ENCODE results near the gene DEAF1. TPM values are rescaled to one million over a fixed set of nuclear protein-coding genes. Genes with fewer than 3 reads are reported as not detected.

Gene DEAF1
- total RNA-seq, 1 experiment from 2014 or later: 62.2 TPM

- TF ChIP-seq ZBTB21 (CRISPR knock-in tag; IDR thresholded peaks at IDR 0.05; ENCODE audit: borderline replicate concordance) (no peak), GTF2I (CRISPR knock-in tag; conservative IDR thresholded peaks at IDR 0.05) (no peak), ZBTB43 (CRISPR knock-in tag; IDR thresholded peaks at IDR 0.05) (no peak), ATF1 (CRISPR knock-in tag; IDR thresholded peaks at IDR 0.05) (no peak)
These were observed 77.7 kb downstream of the DEAF1 start (continued) for GRCh38 chr11:617199-617911.

- CTCF ChIA-PET: interaction anchor here (1.1 kb wide), 1 partner anchor 110 kb away, joined by 3 read pairs; no protein-coding TSS in a partner anchor
- H3K9me3 Mint-ChIP-seq: no peaks in the 10 kb centered on the region
- 0 out of 2 replicates have a peak, but pooled peaks cover 4% of the 10 kb centered on the region for H3K4me1 Mint-ChIP-seq
- H3K27me3 Mint-ChIP-seq (ENCODE audit: low read depth): no peaks in the 10 kb centered on the region
- ATAC-seq (no peak), DNase-seq (ENCODE audit: low spot score) (no peak)
- H3K4me3 Mint-ChIP-seq: peak overlapping the region; percentile 78
- TF ChIP-seq ESRRA (CRISPR knock-in tag; IDR thresholded peaks at IDR 0.05; ENCODE audit: borderline replicate concordance): no peak
- TF ChIP-seq, protein P1, sequence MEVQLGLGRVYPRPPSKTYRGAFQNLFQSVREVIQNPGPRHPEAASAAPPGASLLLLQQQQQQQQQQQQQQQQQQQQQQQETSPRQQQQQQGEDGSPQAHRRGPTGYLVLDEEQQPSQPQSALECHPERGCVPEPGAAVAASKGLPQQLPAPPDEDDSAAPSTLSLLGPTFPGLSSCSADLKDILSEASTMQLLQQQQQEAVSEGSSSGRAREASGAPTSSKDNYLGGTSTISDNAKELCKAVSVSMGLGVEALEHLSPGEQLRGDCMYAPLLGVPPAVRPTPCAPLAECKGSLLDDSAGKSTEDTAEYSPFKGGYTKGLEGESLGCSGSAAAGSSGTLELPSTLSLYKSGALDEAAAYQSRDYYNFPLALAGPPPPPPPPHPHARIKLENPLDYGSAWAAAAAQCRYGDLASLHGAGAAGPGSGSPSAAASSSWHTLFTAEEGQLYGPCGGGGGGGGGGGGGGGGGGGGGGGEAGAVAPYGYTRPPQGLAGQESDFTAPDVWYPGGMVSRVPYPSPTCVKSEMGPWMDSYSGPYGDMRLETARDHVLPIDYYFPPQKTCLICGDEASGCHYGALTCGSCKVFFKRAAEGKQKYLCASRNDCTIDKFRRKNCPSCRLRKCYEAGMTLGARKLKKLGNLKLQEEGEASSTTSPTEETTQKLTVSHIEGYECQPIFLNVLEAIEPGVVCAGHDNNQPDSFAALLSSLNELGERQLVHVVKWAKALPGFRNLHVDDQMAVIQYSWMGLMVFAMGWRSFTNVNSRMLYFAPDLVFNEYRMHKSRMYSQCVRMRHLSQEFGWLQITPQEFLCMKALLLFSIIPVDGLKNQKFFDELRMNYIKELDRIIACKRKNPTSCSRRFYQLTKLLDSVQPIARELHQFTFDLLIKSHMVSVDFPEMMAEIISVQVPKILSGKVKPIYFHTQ (CRISPR knock-in tag; IDR thresholded peaks at IDR 0.05): 0 out of 2 replicates have a peak, but pooled peaks have one; percentile 34
- no peak for TF ChIP-seq ZNF232 (CRISPR knock-in tag; IDR thresholded peaks at IDR 0.05)
- no peak overlapping the region for H3K27ac Mint-ChIP-seq
- POLR2A ChIA-PET: interaction anchor here (0.7 to 1.1 kb wide), 2 partner anchors 22 to 642 kb away, joined by 4 read pairs; no protein-coding TSS in a partner anchor
- peaks cover 5% of the 10 kb centered on the region for H3K36me3 Mint-ChIP-seq
These were observed 78.5 kb downstream of the DEAF1 start for GRCh38 chr11:616320-617198.

DNA sequence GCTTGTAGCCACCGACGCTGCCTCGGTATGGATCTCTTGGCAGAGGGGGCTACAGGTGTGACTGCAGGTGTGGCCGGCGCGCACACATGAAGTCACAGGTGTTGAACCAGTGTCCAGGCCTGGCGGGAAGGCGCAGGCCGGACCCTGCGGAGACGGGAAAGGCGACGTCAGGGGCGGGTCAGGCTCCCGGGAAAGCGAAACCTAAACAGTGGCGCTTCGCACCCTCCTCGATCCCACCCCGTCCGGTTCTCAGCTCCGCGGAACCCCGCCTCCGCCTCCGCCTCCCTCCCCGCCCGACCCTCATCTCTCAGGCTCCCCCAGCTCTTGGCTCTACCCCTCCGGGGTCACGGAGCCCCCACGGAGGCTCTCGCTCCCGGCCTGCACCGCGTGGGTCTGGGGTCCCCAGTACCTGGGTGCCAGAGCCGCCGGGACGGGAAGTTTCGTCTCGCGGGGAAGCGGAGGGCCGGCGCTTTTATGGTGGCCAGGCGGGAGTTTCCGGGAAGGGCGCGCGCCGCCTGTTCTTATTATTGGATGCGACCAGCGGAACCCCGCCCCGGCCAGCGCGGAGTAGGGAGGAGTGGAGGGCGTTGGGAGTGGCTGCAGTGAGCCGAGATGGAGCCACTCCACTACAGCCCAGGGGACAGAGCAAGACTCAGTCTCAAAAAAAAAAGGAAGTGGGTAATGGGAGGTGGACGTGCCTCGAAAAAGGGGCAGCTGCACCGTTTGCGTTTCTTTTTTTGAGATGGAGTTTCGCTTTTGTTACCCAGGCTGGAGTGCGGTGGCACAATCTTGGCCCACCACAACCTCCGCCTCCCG lies 79.3 kb downstream of the DEAF1 start, which contains the start of gene IRF7:
TSS of gene IRF7 (minus strand) at position 447 of the 816 bp plus-strand sequence. CDS start 586 bp downstream, outside the sequence.
- ChIA-PET POLR2A (interaction anchor here (0.6 to 1.1 kb wide), 4 partner anchors 23 to 643 kb away, joined by 3 to 4 read pairs (median 4); no protein-coding TSS in a partner anchor), CTCF (interaction anchor here (0.8 to 1.1 kb wide), 4 partner anchors 40 to 175 kb away, joined by 3 read pairs; no protein-coding TSS in a partner anchor)
- peak; percentile 91 for DNase-seq (ENCODE audit: low spot score)
- H3K36me3 Mint-ChIP-seq: peaks cover 6% of the 10 kb centered on the region
- no peaks in the 10 kb centered on the region for H3K27me3 Mint-ChIP-seq (ENCODE audit: low read depth)
- H3K4me1 Mint-ChIP-seq: 0 out of 2 replicates have a peak, but pooled peaks cover 4% of the 10 kb centered on the region
- peak within 1 kb of the TSS; percentile 78 for H3K4me3 Mint-ChIP-seq
- no peaks in the 10 kb centered on the region for H3K9me3 Mint-ChIP-seq
- ATAC-seq: peak; percentile 71
- peak within 1 kb of the TSS; percentile 95 for H3K27ac Mint-ChIP-seq
- TF ChIP-seq, protein P2, sequence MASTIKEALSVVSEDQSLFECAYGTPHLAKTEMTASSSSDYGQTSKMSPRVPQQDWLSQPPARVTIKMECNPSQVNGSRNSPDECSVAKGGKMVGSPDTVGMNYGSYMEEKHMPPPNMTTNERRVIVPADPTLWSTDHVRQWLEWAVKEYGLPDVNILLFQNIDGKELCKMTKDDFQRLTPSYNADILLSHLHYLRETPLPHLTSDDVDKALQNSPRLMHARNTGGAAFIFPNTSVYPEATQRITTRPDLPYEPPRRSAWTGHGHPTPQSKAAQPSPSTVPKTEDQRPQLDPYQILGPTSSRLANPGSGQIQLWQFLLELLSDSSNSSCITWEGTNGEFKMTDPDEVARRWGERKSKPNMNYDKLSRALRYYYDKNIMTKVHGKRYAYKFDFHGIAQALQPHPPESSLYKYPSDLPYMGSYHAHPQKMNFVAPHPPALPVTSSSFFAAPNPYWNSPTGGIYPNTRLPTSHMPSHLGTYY (CRISPR knock-in tag; IDR thresholded peaks at IDR 0.05): no peak
- TF ChIP-seq ESRRA (CRISPR knock-in tag; IDR thresholded peaks at IDR 0.05; ENCODE audit: borderline replicate concordance) (no peak), ZNF263 (CRISPR knock-in tag; IDR thresholded peaks at IDR 0.05; ENCODE audit: low read depth) (no peak), ZNF423 (CRISPR knock-in tag; IDR thresholded peaks at IDR 0.05) (no peak), RELA (CRISPR knock-in tag; IDR thresholded peaks at IDR 0.05; ENCODE audit: borderline replicate concordance) (peak; percentile 31; the same call in 1 of the 2 replicates), CREB1 (CRISPR knock-in tag; IDR thresholded peaks at IDR 0.05) (no peak)
- TF ChIP-seq, protein P3, sequence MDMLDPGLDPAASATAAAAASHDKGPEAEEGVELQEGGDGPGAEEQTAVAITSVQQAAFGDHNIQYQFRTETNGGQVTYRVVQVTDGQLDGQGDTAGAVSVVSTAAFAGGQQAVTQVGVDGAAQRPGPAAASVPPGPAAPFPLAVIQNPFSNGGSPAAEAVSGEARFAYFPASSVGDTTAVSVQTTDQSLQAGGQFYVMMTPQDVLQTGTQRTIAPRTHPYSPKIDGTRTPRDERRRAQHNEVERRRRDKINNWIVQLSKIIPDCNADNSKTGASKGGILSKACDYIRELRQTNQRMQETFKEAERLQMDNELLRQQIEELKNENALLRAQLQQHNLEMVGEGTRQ (CRISPR knock-in tag; IDR thresholded peaks at IDR 0.05): no peak
- TF ChIP-seq, protein P4, sequence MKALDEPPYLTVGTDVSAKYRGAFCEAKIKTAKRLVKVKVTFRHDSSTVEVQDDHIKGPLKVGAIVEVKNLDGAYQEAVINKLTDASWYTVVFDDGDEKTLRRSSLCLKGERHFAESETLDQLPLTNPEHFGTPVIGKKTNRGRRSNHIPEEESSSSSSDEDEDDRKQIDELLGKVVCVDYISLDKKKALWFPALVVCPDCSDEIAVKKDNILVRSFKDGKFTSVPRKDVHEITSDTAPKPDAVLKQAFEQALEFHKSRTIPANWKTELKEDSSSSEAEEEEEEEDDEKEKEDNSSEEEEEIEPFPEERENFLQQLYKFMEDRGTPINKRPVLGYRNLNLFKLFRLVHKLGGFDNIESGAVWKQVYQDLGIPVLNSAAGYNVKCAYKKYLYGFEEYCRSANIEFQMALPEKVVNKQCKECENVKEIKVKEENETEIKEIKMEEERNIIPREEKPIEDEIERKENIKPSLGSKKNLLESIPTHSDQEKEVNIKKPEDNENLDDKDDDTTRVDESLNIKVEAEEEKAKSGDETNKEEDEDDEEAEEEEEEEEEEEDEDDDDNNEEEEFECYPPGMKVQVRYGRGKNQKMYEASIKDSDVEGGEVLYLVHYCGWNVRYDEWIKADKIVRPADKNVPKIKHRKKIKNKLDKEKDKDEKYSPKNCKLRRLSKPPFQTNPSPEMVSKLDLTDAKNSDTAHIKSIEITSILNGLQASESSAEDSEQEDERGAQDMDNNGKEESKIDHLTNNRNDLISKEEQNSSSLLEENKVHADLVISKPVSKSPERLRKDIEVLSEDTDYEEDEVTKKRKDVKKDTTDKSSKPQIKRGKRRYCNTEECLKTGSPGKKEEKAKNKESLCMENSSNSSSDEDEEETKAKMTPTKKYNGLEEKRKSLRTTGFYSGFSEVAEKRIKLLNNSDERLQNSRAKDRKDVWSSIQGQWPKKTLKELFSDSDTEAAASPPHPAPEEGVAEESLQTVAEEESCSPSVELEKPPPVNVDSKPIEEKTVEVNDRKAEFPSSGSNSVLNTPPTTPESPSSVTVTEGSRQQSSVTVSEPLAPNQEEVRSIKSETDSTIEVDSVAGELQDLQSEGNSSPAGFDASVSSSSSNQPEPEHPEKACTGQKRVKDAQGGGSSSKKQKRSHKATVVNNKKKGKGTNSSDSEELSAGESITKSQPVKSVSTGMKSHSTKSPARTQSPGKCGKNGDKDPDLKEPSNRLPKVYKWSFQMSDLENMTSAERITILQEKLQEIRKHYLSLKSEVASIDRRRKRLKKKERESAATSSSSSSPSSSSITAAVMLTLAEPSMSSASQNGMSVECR (CRISPR knock-in tag; IDR thresholded peaks at IDR 0.05; ENCODE audit: borderline replicate concordance): no peak
- TF ChIP-seq, protein P5, sequence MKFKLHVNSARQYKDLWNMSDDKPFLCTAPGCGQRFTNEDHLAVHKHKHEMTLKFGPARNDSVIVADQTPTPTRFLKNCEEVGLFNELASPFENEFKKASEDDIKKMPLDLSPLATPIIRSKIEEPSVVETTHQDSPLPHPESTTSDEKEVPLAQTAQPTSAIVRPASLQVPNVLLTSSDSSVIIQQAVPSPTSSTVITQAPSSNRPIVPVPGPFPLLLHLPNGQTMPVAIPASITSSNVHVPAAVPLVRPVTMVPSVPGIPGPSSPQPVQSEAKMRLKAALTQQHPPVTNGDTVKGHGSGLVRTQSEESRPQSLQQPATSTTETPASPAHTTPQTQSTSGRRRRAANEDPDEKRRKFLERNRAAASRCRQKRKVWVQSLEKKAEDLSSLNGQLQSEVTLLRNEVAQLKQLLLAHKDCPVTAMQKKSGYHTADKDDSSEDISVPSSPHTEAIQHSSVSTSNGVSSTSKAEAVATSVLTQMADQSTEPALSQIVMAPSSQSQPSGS (CRISPR knock-in tag; IDR thresholded peaks at IDR 0.05; ENCODE audit: borderline replicate concordance, low read depth): no peak

All from WTC11 (cell line).